GM13977 (cell line): Measurements from ENCODE around the gene ARL4A.
"Not testable (repeated sequence)": the region's sequence is repeated elsewhere in the genome, so short reads cannot be mapped to it uniquely, and the experiment has no call there.

ENCODE experiments used
- DNase-seq: peaks from one replicate; pipeline ENCODE4 v3.0.0; 2012; ENCODE audit warnings: low spot score
- CTCF ChIP-seq: IDR thresholded peaks from 2 replicates; pipeline ENCODE4 v1.5.1; 2012; ENCODE audit warnings: mild to moderate bottlenecking, control low read depth; ENCODE audit not compliant: insufficient read depth; ENCODE audit errors: extremely low read depth, missing control alignments
- in situ Hi-C: fragments of 300-500 bp; cut with MboI; formaldehyde crosslinking; loops from one replicate; pipeline ENCODE4 v1.12.0; 2022; ENCODE audit warnings: low sequenced_read_pairs, low pct_unique_long_range_greater_than_20kb, mixed read lengths, inconsistent platforms; ENCODE audit not compliant: unreplicated experiment

Gene ARL4A

DNA sequence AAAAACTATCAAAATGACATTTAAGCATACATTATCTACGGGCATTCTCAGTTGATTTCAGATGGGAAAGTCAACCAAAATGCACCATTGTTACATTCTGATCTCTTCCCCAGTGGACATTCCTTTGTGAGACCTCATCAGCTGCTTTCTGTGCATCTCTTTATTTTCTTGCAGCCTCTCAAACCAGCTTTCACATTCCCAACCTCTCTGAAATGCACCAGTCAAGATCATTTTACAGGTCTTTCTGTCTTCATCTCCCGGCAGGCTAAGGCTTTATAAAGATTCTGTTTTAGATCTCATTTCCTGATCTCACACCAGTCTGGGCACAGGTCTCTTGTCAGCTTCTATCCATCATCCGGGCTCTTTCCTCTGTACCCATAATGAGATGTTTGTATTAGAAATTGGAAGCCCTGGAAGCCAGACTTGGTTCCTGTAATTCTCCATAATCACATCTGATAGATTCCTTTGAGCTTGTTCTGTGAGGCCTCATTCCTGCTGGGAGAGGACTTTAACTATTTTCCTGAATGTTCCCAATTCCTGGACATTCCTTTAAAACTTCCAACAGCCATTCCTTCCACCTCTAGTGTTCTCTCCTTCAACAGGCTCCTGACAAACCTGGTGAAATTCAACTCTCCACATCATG is 44.3 kb upstream of the ARL4A start:
- in situ Hi-C loops = no loop called here
- DNase-seq = no peak
- TF ChIP-seq CTCF = no peak

DNA sequence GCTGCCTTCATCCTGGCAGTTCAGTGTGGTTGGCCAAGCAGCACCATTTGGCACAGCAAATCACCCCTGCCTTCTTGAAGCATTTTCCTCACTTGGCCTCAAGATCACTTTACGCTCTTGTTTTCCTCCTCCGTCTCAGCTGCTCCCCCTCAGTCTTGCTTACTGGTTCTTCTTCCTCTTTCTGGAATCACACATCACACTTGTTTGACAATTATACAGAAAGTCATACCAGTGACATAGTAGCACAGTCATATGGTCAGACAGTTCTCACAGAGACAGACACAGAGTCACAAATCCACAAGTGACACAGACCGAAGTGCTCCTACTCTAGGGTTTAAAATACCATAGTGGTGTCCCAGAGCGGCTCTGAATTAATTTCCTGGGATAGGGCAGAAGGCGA is 43.8 kb upstream of the ARL4A start:
- in situ Hi-C loops = no loop called here
- no peak for DNase-seq
- TF ChIP-seq CTCF = no peak

DNA sequence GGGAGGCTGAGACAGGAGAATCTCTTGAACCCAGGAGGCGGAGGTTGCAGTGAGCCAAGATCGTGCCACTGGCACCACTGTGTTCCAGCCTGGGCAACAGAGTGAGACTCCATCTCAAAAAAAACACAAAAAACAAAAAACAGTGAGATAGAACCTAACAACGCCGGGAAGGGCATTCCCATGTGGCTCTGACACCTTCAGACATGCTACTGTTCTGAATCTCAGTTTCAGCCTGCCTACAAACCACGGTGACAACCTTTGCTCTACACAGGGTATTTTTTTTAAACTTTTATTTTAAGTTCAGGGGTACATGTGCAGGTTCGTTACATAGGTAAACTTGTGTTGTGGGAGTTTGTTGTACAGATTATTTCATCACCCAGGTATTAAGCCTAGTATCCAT is 42.2 kb upstream of the ARL4A start:
- DNase-seq, in situ Hi-C loops: not testable (repeated sequence)

- in situ Hi-C loops = no loop called here
- DNase-seq = no peak
- no peak for TF ChIP-seq CTCF
Measured at GRCh38 chr7:12646139-12646538, 41.3 kb upstream of the ARL4A start.

- no peak for TF ChIP-seq CTCF
- no peak for DNase-seq
- in situ Hi-C loops = no loop called here
Measured at GRCh38 chr7:12647364-12648219, 39.8 kb upstream of the ARL4A start.

DNA sequence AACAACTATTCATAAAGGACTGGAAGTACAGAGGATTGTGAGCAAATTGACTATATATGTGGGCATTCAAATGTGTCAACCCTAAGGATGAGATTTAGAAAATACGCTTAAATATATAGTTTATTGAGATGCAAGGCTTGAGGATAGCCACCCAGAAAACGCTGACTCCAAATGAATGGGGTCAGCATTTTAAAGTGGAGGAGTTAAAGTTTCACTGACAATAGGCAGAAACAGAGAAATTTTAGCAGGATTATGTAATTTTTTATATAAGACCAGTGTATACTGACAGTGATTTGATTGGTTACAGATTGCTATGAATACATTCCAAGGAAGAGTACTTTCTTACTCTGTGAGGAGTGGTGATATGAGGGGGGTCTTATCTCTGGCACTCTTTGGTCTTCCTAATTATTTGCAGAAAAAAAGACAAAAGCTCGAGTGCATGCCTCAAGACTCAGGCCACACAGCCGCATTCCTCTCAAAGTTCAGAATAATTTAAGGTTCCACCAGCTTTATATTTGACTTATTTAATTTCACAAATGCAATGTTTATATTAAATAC is 38.6 kb upstream of the ARL4A start:
- no peak for TF ChIP-seq CTCF
- DNase-seq = no peak
- in situ Hi-C loops = no loop called here

- DNase-seq = no peak
- TF ChIP-seq CTCF = no peak
- in situ Hi-C loops = no loop called here
Measured at GRCh38 chr7:12649348-12649747, 38.1 kb upstream of the ARL4A start.
